HG03558 (cell line): ENCODE results near the gene PAFAH2.

Experiments used
- ATAC-seq: cut with Tn5 transposase; IDR thresholded peaks from one replicate; pipeline ENCODE4 v1.9.1; 2021; ENCODE audit warnings: moderate number of reproducible peaks; ENCODE audit not compliant: unreplicated experiment; ENCODE audit errors: extremely low read depth

Gene PAFAH2

DNA sequence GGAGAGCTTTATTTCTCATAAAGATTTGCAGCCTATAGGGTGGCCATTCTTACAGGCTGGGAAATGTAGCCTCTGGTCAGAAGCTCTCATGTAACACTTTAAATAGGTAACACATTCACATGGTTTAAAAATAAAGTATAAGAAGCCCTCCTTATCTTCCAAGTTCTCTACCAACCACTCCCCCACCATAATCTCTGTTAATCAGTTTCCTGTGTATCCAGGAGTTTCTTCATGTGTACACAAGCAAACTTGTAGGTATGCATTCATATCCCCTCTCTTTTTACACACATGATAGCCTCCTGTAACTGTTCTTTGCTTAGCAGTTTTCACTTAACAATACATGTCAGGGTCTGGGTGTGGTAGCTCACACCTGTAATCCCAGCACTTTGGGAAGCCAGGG, 86.7 kb downstream of the PAFAH2 start:
- ATAC-seq: no peak
